Neutrophil (primary cell): ENCODE measurements around the gene ATP9B.

Experiments
- H3K27ac ChIP-seq: fragments of 200-600 bp; sonication (generic); 2 replicates; pipeline ENCODE4 v1.5.1; 2016; ENCODE audit warnings: mild to moderate bottlenecking, moderate library complexity
- H3K27me3 ChIP-seq: fragments of 200-600 bp; sonication (generic); 2 replicates; pipeline ENCODE4 v1.6.0; 2016; ENCODE audit warnings: mild to moderate bottlenecking
- H3K36me3 ChIP-seq: fragments of 200-600 bp; sonication (generic); 2 replicates; pipeline ENCODE4 v1.5.1; 2017
- H3K4me1 ChIP-seq, 2 experiments: fragments of 200-600 bp in 1 of 2; sonication (generic) in 1 of 2; 1 replicate in 1 of 2; 2 replicates in 1 of 2; pipeline versions ENCODE4 v1.5.1 to v1.6.1; 2013 to 2016; ENCODE audit warnings: low read depth in 1 of 2, low read length in 1 of 2, mild to moderate bottlenecking in 1 of 2, moderate library complexity in 1 of 2; ENCODE audit not compliant: control insufficient read depth in 1 of 2, insufficient read depth in 1 of 2
- H3K4me3 ChIP-seq, 2 experiments: fragments of 200-600 bp in 1 of 2; sonication (generic) in 1 of 2; 1 replicate in 1 of 2; 2 replicates in 1 of 2; pipeline ENCODE4 v1.5.1; 2013 to 2016; ENCODE audit warnings: low read depth in 1 of 2, low read length in 1 of 2, mild to moderate bottlenecking in 1 of 2, moderate library complexity in 1 of 2
- H3K9me3 ChIP-seq: fragments of 200-600 bp; sonication (generic); 2 replicates; pipeline ENCODE4 v1.5.1; 2016
- CTCF ChIP-seq: fragments of 200-600 bp; sonication (generic); IDR thresholded peaks from 2 replicates; pipeline ENCODE4 v1.5.1; 2016; ENCODE audit warnings: antibody characterized with exemption

The ATP9B gene

GRCh38 chr18:79206444-79206843 lies 137.2 kb downstream of the ATP9B start:
- TF ChIP-seq CTCF: no peak
- Histone ChIP-seq H3K27me3 (no peaks in the 10 kb centered on the region), H3K4me3 (no peak overlapping the region), H3K27ac (no peak overlapping the region), H3K9me3 (no peaks in the 10 kb centered on the region), H3K4me1 (no peaks in the 10 kb centered on the region), H3K36me3 (peaks cover 20% of the 10 kb centered on the region)

- Histone ChIP-seq H3K36me3 (peaks cover 20% of the 10 kb centered on the region), H3K4me1 (no peaks in the 10 kb centered on the region), H3K9me3 (no peaks in the 10 kb centered on the region), H3K27ac (no peak overlapping the region), H3K27me3 (no peaks in the 10 kb centered on the region), H3K4me3 (no peak overlapping the region)
- TF ChIP-seq CTCF: no peak
These were observed 139.7 kb downstream of the ATP9B start for GRCh38 chr18:79208906-79209305.

GRCh38 chr18:79210002-79210910 lies 141.1 kb downstream of the ATP9B start:
- TF ChIP-seq CTCF: no peak
- no peaks in the 10 kb centered on the region for H3K9me3 ChIP-seq
- H3K27ac ChIP-seq: no peak overlapping the region
- no peaks in the 10 kb centered on the region for H3K4me1 ChIP-seq
- no peak overlapping the region for H3K4me3 ChIP-seq
- no peaks in the 10 kb centered on the region for H3K27me3 ChIP-seq
- H3K36me3 ChIP-seq: peaks cover 20% of the 10 kb centered on the region

- Histone ChIP-seq H3K27ac (no peak overlapping the region), H3K36me3 (peaks cover 17% of the 10 kb centered on the region), H3K27me3 (no peaks in the 10 kb centered on the region), H3K9me3 (no peaks in the 10 kb centered on the region), H3K4me3 (no peak overlapping the region), H3K4me1 (no peaks in the 10 kb centered on the region)
- TF ChIP-seq CTCF: no peak
These were observed 142.7 kb downstream of the ATP9B start for GRCh38 chr18:79211844-79212243.

GRCh38 chr18:79214056-79214455 lies 144.9 kb downstream of the ATP9B start:
- Histone ChIP-seq H3K27me3 (no peaks in the 10 kb centered on the region), H3K36me3 (peaks cover 2% of the 10 kb centered on the region), H3K27ac (no peak overlapping the region), H3K4me1 (no peaks in the 10 kb centered on the region), H3K4me3 (no peak overlapping the region), H3K9me3 (no peaks in the 10 kb centered on the region)
- TF ChIP-seq CTCF: no peak
